HEK293 (cell line): Measurements from ENCODE around the gene CCDC24.
A peak's percentile ranks its signal among the peaks of the same experiment; 100 is the strongest.

Experiments used
- CTCF ChIA-PET: fragments of 350-600 bp; formaldehyde crosslinking; extraction: SDS; loops from one replicate; lab custom pipeline; 2021; ENCODE audit warnings: antibody characterized with exemption; lab: Yijun Ruan, JAX
- POLR2A ChIA-PET: fragments of 300-600 bp; formaldehyde crosslinking; extraction: SDS; loops from one replicate; lab custom pipeline; 2020; ENCODE audit warnings: antibody characterized with exemption, inconsistent platforms; lab: Yijun Ruan, JAX
- H3K27ac ChIP-seq: fragments of 200-500 bp; sonication (Bioruptor generic); 2 replicates; pipeline ENCODE4 v1.5.1; 2014; ENCODE audit warnings: low read depth, low read length, control low read depth, inconsistent platforms; ENCODE audit errors: extremely low read depth
- H3K36me3 ChIP-seq, 2 experiments: fragments of 200-500 bp in 1 of 2; sonication (Bioruptor generic) in 1 of 2; 1 replicate in 1 of 2; 2 replicates in 1 of 2; pipeline ENCODE4 v1.5.1; 2014 to 2017; ENCODE audit warnings: inconsistent platforms in 2 of 2, low read length in 2 of 2; ENCODE audit not compliant: control insufficient read depth in 2 of 2, insufficient read depth in 1 of 2
- H3K4me1 ChIP-seq: fragments of 200-500 bp; sonication (Bioruptor generic); 2 replicates; pipeline ENCODE4 v1.5.1; 2014; ENCODE audit warnings: mild to moderate bottlenecking, low read length, inconsistent platforms; ENCODE audit not compliant: control insufficient read depth, insufficient read depth
- H3K4me3 ChIP-seq: 2 replicates; pipeline ENCODE4 v1.5.1; 2011; ENCODE audit warnings: low read depth, mild to moderate bottlenecking, control low read depth, low read length, moderate library complexity
- H3K9me3 ChIP-seq: fragments of 200-500 bp; sonication (Bioruptor generic); 2 replicates; pipeline ENCODE4 v1.5.1; 2014; ENCODE audit warnings: low read depth, low read length, inconsistent platforms; ENCODE audit not compliant: control insufficient read depth, insufficient read depth
- EGR2 ChIP-seq: fragments of 450-650 bp; formaldehyde crosslinking; IDR thresholded peaks from 2 replicates; pipeline ENCODE4 v1.5.1; 2016; ENCODE audit warnings: low read depth, missing biosample characterization, missing genetic modification characterization
- PRDM10 ChIP-seq: fragments of 450-650 bp; formaldehyde crosslinking; IDR thresholded peaks from 2 replicates; pipeline ENCODE4 v1.5.1; 2016; ENCODE audit warnings: missing biosample characterization, missing genetic modification characterization
- SP2 ChIP-seq: fragments of 450-650 bp; formaldehyde crosslinking; IDR thresholded peaks from 2 replicates; pipeline ENCODE4 v1.5.1; 2016; ENCODE audit warnings: missing biosample characterization, missing genetic modification characterization
- YY2 ChIP-seq: fragments of 450-650 bp; formaldehyde crosslinking; IDR thresholded peaks from 2 replicates; pipeline ENCODE4 v1.5.1; 2016; ENCODE audit warnings: missing biosample characterization, missing genetic modification characterization
- ZFHX2 ChIP-seq: fragments of 450-650 bp; formaldehyde crosslinking; conservative IDR thresholded peaks from 2 replicates; pipeline ENCODE4 v1.5.1; 2016; ENCODE audit warnings: missing biosample characterization, missing genetic modification characterization
- ZNF121 ChIP-seq: fragments of 450-650 bp; formaldehyde crosslinking; IDR thresholded peaks from 2 replicates; pipeline ENCODE4 v1.5.1; 2016; ENCODE audit warnings: missing biosample characterization, missing genetic modification characterization
- ZNF830 ChIP-seq: fragments of 450-650 bp; IDR thresholded peaks from 2 replicates; pipeline ENCODE4 v1.5.0; 2018; ENCODE audit warnings: missing biosample characterization, missing genetic modification characterization, low read depth, mild to moderate bottlenecking, moderate library complexity
- ZSCAN30 ChIP-seq: fragments of 450-650 bp; IDR thresholded peaks from 2 replicates; pipeline ENCODE4 v1.5.1; 2018; ENCODE audit warnings: missing biosample characterization, mild to moderate bottlenecking, missing genetic modification characterization, moderate library complexity
- TF ChIP-seq, protein P1 (sequence below): fragments of 450-650 bp; formaldehyde crosslinking; IDR thresholded peaks from 2 replicates; pipeline ENCODE4 v1.5.1; 2016; ENCODE audit warnings: missing biosample characterization, missing genetic modification characterization
- TF ChIP-seq, protein P2 (sequence below): fragments of 450-650 bp; formaldehyde crosslinking; IDR thresholded peaks from 2 replicates; pipeline ENCODE4 v1.5.1; 2016; ENCODE audit warnings: missing biosample characterization, missing genetic modification characterization

CCDC24 gene

GRCh38 chr1:43993206-43993914 lies 2.0 kb downstream of the CCDC24 start:
- Histone ChIP-seq H3K27ac (no peak overlapping the region), H3K36me3 (no peaks in the 10 kb centered on the region; a peak in 1 of 3 replicates), H3K4me1 (no peaks in the 10 kb centered on the region), H3K4me3 (no peak overlapping the region)
- CTCF ChIA-PET, result interaction anchor here (0.6 to 6.5 kb wide), 8 partner anchors 10 to 809 kb away, joined by 3 to 53 read pairs (median 6); no protein-coding TSS in a partner anchor
- TF ChIP-seq ZNF121 (tag by site-specific recombination) (peak; percentile 93), ZSCAN30 (tag by site-specific recombination) (no peak)
- TF ChIP-seq, all 188 proteins: peak for 1
- no peaks in the 10 kb centered on the region for H3K9me3 ChIP-seq
- POLR2A ChIA-PET, result interaction anchor here (0.9 to 1.8 kb wide), 4 partner anchors 17 to 43 kb away, joined by 4 to 15 read pairs (median 4); partner anchors contain the start of genes ATP6V0B and DPH2

- Histone ChIP-seq H3K4me3 (no peak overlapping the region), H3K27ac (no peak overlapping the region), H3K36me3 (no peaks in the 10 kb centered on the region; a peak in 1 of 3 replicates), H3K4me1 (no peaks in the 10 kb centered on the region), H3K9me3 (no peaks in the 10 kb centered on the region)
- POLR2A ChIA-PET, result interaction anchor here (0.6 to 1.5 kb wide), 3 partner anchors 19 to 362 kb away, joined by 4 read pairs; partner anchors contain the start of gene ATP6V0B
- CTCF ChIA-PET, result interaction anchor here (2.1 to 6.5 kb wide), 3 partner anchors 12 to 54 kb away, joined by 12 to 53 read pairs (median 36); no protein-coding TSS in a partner anchor
- TF ChIP-seq SP2 (tag by site-specific recombination) (no peak), PRDM10 (0 out of 2 replicates have a peak, but pooled peaks have one; percentile 19)
These were observed 2.7 kb downstream of the CCDC24 start for GRCh38 chr1:43994071-43994470.

DNA sequence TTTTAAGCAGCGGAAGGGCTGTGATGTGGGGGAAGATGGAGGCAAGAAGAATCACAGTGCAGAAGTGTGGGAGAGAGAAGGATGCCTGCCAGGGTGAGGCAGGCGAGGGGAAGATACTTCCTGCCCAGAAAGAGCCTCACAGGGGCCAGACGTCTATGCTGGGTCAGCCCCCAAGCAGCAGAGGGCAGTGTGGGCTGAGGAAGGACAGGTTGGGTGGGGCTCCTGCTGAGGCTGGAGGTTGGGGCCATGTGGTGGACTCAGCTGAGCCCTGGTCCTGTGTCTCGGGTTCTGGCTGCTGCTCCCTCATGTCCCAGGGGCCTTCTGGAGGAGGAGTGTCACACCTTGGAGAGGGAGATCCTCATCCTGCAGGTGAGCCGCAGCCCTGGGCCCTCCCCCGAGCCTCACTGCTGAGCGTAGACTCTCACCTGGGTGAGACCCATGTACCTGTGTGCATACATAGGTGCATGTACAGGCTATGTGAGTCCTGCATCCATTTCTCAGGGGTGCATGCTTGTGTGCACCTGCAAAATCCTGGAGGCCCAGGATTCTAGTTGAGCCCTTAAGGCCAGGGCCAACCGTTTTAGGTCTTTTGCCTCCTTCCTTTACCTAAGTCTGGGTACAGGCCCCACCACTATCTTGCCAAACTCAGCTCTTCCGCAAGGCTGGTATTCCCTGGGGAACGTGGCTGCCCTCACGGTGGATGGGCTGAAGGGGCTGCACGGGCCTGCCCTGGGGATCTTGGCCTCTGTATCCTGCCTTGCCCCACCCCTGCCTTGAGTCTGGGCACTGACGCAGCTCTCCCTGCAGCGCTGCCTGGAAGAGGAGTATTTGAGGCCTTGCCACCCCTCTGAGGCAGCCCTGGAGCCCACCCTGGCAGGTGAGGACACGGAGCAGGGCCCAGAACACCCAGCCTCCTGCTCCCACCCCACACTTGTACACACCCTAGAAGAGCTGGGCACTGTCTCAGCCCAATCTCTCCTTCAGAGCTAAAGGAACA lies 3.7 kb downstream of the CCDC24 start:
- Histone ChIP-seq H3K36me3 (no peaks in the 10 kb centered on the region), H3K27ac (no peak overlapping the region), H3K4me1 (no peaks in the 10 kb centered on the region), H3K4me3 (no peak overlapping the region), H3K9me3 (no peaks in the 10 kb centered on the region)
- ChIA-PET CTCF (interaction anchor here (1.2 to 6.5 kb wide), 4 partner anchors 10 to 53 kb away, joined by 3 to 53 read pairs (median 8); no protein-coding TSS in a partner anchor), POLR2A (interaction anchor here (0.6 kb wide), 1 partner anchor 361 kb away, joined by 4 read pairs; no protein-coding TSS in a partner anchor)
- TF ChIP-seq ZFHX2, result peak; percentile 28; the same call in 1 of the 2 replicates
- TF ChIP-seq YY2 (tag by site-specific recombination), result no peak
- TF ChIP-seq, protein P1, sequence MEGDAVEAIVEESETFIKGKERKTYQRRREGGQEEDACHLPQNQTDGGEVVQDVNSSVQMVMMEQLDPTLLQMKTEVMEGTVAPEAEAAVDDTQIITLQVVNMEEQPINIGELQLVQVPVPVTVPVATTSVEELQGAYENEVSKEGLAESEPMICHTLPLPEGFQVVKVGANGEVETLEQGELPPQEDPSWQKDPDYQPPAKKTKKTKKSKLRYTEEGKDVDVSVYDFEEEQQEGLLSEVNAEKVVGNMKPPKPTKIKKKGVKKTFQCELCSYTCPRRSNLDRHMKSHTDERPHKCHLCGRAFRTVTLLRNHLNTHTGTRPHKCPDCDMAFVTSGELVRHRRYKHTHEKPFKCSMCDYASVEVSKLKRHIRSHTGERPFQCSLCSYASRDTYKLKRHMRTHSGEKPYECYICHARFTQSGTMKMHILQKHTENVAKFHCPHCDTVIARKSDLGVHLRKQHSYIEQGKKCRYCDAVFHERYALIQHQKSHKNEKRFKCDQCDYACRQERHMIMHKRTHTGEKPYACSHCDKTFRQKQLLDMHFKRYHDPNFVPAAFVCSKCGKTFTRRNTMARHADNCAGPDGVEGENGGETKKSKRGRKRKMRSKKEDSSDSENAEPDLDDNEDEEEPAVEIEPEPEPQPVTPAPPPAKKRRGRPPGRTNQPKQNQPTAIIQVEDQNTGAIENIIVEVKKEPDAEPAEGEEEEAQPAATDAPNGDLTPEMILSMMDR, result peak; percentile 63
- no peak for TF ChIP-seq ZNF830
- TF ChIP-seq EGR2 (tag by site-specific recombination), result peak; percentile 26; the same call in 1 of the 2 replicates
- TF ChIP-seq, protein P2, sequence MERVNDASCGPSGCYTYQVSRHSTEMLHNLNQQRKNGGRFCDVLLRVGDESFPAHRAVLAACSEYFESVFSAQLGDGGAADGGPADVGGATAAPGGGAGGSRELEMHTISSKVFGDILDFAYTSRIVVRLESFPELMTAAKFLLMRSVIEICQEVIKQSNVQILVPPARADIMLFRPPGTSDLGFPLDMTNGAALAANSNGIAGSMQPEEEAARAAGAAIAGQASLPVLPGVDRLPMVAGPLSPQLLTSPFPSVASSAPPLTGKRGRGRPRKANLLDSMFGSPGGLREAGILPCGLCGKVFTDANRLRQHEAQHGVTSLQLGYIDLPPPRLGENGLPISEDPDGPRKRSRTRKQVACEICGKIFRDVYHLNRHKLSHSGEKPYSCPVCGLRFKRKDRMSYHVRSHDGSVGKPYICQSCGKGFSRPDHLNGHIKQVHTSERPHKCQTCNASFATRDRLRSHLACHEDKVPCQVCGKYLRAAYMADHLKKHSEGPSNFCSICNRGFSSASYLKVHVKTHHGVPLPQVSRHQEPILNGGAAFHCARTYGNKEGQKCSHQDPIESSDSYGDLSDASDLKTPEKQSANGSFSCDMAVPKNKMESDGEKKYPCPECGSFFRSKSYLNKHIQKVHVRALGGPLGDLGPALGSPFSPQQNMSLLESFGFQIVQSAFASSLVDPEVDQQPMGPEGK, result peak; percentile 44; the same call in 1 of the 2 replicates
